Measurements from ENCODE around the gene OVCH1.

Gene OVCH1

GRCh38 chr12:29414368-29414767, 83.1 kb downstream of the OVCH1 start:
- TF ChIP-seq GATA3 (IDR thresholded peaks at IDR 0.05; ENCODE audit: low read depth, low read length) (no peak), GATA2 (IDR thresholded peaks at IDR 0.05; ENCODE audit: low read depth, low read length) (no peak)

- no peak for TF ChIP-seq GATA2 (IDR thresholded peaks at IDR 0.05; ENCODE audit: low read depth, low read length)
- TF ChIP-seq GATA3 (IDR thresholded peaks at IDR 0.05; ENCODE audit: low read depth, low read length) = no peak
Measured at GRCh38 chr12:29405561-29405960, 91.9 kb downstream of the OVCH1 start.

- TF ChIP-seq GATA3 (IDR thresholded peaks at IDR 0.05; ENCODE audit: low read depth, low read length) (no peak), GATA2 (IDR thresholded peaks at IDR 0.05; ENCODE audit: low read depth, low read length) (no peak)
Measured at GRCh38 chr12:29403991-29404390, 93.5 kb downstream of the OVCH1 start.

- TF ChIP-seq GATA3 (IDR thresholded peaks at IDR 0.05; ENCODE audit: low read depth, low read length) (no peak), GATA2 (IDR thresholded peaks at IDR 0.05; ENCODE audit: low read depth, low read length) (no peak)
Measured at GRCh38 chr12:29402437-29402836, 95.0 kb downstream of the OVCH1 start.

GRCh38 chr12:29398495-29398894, 99.0 kb downstream of the OVCH1 start:
- TF ChIP-seq GATA2 (IDR thresholded peaks at IDR 0.05; ENCODE audit: low read depth, low read length) (no peak), GATA3 (IDR thresholded peaks at IDR 0.05; ENCODE audit: low read depth, low read length) (no peak)

GRCh38 chr12:29396774-29397173, 100.7 kb downstream of the OVCH1 start:
- no peak for TF ChIP-seq GATA3 (IDR thresholded peaks at IDR 0.05; ENCODE audit: low read depth, low read length)
- TF ChIP-seq GATA2 (IDR thresholded peaks at IDR 0.05; ENCODE audit: low read depth, low read length) = no peak

GRCh38 chr12:29395356-29395755, 102.1 kb downstream of the OVCH1 start:
- TF ChIP-seq GATA2 (IDR thresholded peaks at IDR 0.05; ENCODE audit: low read depth, low read length) = no peak
- no peak for TF ChIP-seq GATA3 (IDR thresholded peaks at IDR 0.05; ENCODE audit: low read depth, low read length)

- TF ChIP-seq GATA2 (IDR thresholded peaks at IDR 0.05; ENCODE audit: low read depth, low read length) (no peak), GATA3 (IDR thresholded peaks at IDR 0.05; ENCODE audit: low read depth, low read length) (no peak)
Measured at GRCh38 chr12:29389295-29389919, 108.1 kb downstream of the OVCH1 start.

GRCh38 chr12:29382251-29382650, 115.2 kb downstream of the OVCH1 start:
- no peak for TF ChIP-seq GATA2 (IDR thresholded peaks at IDR 0.05; ENCODE audit: low read depth, low read length)
- no peak for TF ChIP-seq GATA3 (IDR thresholded peaks at IDR 0.05; ENCODE audit: low read depth, low read length)

- no peak for TF ChIP-seq GATA2 (IDR thresholded peaks at IDR 0.05; ENCODE audit: low read depth, low read length)
- no peak for TF ChIP-seq GATA3 (IDR thresholded peaks at IDR 0.05; ENCODE audit: low read depth, low read length)
Measured at GRCh38 chr12:29380536-29381523, 116.7 kb downstream of the OVCH1 start, which contains the start of gene ERGIC2. TSS of gene ERGIC2 (minus strand) at chr12:29381172. CDS start at chr12:29371633, 9,539 bp downstream.
